GM11168 (cell line): ENCODE data around the gene IFNE.
"Not testable (repeated sequence)": the region's sequence is repeated elsewhere in the genome, so short reads cannot be mapped to it uniquely, and the experiment has no call there.

ENCODE experiments used
- in situ Hi-C: fragments of 300-500 bp; cut with MboI; formaldehyde crosslinking; loops from one replicate; pipeline ENCODE4 v1.12.0; 2022; ENCODE audit warnings: low sequenced_read_pairs; ENCODE audit not compliant: unreplicated experiment

IFNE gene

GRCh38 chr9:21502586-21502985 is 20.5 kb upstream of the IFNE start:
- in situ Hi-C loops: no loop called here

GRCh38 chr9:21499912-21500311 is 17.8 kb upstream of the IFNE start:
- in situ Hi-C loops: no loop called here

DNA sequence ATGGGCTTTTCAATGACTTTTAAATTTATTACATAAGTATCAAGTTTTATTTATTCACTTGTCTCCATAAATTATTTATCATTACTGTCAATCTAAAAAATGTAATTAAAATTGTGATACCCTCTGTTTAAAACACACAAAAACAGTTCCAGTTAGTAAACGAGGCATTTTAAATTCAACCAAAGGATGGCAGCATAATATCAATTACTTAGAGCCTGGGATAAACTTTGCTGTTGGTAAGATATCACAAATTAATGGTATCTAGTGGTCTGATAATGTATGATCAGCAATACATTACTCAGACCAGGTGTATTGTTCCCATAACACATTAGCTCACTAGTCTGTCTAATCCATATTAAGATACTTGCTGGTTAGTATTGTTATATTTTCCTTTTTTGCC is 9.6 kb upstream of the IFNE start:
- in situ Hi-C loops: no loop called here

- in situ Hi-C loops: no loop called here
Observed at GRCh38 chr9:21481470-21482056, 550 bp downstream of the IFNE start.

DNA sequence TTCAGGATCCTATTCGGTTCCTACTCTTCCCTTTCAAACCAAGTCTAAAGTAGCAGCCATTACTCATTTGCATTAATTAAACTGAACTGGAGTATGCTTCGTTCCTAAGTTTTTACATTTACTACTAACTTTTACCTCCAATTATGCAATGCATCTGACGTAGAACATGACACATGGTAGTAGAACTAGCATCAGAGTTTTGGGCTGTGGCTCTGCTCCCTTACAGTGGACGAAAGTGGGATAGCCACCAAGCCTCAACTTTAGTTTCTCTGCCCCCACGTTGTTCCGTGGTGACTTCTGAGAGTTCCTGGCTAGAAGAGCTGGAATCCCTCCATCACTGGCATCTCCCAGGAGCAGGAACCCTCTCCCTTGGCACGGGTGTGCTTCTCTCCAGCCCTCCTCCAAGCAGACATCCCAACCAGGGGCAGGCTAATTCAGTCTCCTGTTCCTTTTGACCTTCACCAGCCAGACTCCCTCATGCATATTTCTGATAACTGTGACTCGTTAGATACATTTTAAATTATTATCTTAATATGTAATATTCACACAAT is 2.9 kb downstream of the IFNE start:
- in situ Hi-C loops: loop anchor here (10.0 kb wide), 1 partner anchor 296 kb away; no protein-coding TSS in a partner anchor

DNA sequence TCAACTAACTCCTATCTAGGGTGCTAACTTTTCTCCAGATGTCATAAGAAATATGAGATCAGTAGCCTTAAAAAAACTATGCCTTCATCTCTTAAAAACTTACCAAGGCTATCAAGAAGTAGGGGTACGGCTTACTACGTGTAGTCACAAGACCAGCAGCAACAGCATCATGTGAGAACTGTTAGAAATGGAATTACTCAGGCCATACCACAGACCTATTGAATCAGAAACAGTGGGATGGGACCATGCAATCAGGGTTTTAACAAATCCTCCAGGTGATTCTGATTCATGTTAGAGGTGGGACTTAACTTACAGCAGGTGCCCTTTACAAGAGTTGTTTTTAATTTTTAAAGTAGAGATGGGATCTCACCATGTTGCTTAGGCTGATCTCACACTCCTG is 4.6 kb downstream of the IFNE start:
- in situ Hi-C loops: loop anchor here (10.0 kb wide), 1 partner anchor 297 kb away; no protein-coding TSS in a partner anchor

GRCh38 chr9:21473236-21473635 is 8.9 kb downstream of the IFNE start:
- in situ Hi-C loops: loop anchor here (10.0 kb wide), 1 partner anchor 302 kb away; no protein-coding TSS in a partner anchor

DNA sequence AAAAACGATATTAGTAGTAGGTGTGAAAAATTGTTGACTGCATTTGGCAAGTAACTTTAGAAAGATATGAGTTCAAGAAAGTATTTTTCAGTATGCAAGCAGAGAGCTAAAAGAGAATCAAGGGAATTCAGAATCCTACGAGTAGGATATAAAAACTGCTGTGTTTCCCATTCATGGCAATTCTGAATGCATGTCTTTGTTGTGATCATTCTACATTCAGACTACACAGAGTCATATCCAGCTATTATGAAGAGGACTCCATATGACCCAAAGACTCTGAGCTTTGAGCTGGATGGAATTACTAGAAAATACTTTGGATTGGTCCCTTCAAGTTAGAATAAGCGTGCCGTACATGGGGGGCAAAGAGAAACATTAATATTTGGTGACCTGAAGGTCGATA is 12.0 kb downstream of the IFNE start:
- in situ Hi-C loops: loop anchor here (10.0 kb wide), 1 partner anchor 305 kb away; no protein-coding TSS in a partner anchor

DNA sequence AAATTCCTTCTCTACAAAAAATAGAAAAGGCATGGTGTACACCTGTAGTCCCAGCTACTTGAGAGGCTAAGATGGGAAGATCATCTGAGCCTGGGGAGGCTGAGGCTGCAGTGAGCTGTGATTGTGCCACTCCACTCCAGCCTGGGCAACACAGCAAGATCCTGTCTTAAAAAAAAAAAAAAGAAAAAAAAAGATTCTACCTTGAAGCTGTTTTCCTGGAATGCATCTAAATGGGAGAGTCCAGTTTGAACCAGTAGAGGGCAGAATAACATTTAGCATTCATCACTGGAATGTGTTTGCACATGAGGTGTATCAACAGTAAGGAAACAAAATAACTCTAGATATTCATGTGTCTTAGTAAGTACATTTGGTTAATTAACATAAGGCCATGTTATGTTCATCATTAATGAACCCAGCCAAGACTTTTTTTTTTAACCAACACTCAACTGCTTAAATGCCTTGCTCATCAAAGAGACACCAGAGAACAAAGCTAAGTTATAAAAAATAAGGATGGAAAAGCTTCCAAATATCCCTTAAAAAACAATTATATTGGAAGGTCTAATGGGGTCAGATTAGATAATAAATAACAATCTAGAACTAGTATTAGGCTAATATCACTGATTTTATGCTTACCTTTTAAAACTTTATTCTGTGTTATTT is 16.1 kb downstream of the IFNE start:
- in situ Hi-C loops: loop anchor here (10.0 kb wide), 1 partner anchor 329 kb away; no protein-coding TSS in a partner anchor

DNA sequence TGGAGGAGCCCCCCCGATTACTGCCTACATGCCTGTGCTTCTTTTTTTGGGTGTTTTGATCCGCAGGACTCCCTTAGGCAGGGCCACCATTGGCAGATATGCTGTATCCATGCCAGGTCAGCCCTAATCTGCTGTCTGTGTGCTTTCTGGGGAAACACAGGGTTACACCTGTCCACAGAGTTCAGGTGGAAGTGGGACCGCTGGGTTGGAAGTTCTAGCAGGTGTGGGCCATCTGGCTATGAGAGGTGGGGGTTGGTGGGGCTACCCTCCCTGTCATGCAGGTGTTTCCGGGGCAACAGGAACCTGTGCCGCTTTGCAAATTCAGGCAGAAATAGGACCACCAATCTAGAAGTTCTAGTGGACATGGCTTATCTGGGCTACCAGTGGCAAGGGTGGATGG is 17.0 kb downstream of the IFNE start:
- in situ Hi-C loops: loop anchor here (10.0 kb wide), 1 partner anchor 330 kb away; no protein-coding TSS in a partner anchor

DNA sequence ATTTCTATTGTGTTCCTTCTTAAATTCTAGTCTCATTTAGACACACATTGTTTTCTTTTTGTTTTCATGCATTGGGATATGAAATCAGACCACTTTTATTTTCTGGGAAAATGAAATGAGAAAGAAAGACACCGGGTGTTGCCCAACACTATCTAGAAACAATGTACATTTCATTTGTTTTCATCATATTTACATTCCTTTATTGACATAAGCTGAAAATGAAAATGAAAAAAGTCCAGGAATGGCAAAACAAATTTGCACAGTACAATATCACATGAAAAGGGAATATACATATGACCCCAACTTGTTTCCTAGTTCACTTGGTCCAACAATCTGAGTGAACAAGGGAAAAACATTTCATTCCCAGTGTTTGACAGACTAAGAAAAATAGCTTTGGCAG is 20.7 kb downstream of the IFNE start:
- in situ Hi-C loops: loop anchor here (10.0 kb wide), 1 partner anchor 333 kb away; no protein-coding TSS in a partner anchor

DNA sequence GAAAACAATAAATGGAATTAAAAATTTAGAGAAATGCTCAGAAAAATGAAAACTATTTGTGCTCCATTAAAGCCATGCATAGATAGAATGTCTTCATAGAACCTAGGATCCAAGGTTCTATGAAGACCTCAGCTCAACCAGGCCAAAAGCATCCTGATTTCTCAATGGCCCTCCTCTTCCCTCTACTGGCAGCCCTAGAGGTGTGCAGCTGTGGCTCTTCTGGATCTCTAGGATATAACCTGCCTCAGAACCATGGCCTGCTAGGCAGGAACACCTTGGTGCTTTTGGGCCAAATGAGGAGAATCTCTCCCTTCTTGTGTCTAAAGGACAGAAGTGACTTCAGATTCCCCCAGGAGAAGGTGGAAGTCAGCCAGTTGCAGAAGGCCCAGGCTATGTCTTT is 26.8 kb downstream of the IFNE start:
- in situ Hi-C loops: no loop called here

- in situ Hi-C loops: no loop called here
Observed at GRCh38 chr9:21454149-21454548, 28.0 kb downstream of the IFNE start.

GRCh38 chr9:21452681-21453080 is 29.4 kb downstream of the IFNE start:
- in situ Hi-C loops: no loop called here

DNA sequence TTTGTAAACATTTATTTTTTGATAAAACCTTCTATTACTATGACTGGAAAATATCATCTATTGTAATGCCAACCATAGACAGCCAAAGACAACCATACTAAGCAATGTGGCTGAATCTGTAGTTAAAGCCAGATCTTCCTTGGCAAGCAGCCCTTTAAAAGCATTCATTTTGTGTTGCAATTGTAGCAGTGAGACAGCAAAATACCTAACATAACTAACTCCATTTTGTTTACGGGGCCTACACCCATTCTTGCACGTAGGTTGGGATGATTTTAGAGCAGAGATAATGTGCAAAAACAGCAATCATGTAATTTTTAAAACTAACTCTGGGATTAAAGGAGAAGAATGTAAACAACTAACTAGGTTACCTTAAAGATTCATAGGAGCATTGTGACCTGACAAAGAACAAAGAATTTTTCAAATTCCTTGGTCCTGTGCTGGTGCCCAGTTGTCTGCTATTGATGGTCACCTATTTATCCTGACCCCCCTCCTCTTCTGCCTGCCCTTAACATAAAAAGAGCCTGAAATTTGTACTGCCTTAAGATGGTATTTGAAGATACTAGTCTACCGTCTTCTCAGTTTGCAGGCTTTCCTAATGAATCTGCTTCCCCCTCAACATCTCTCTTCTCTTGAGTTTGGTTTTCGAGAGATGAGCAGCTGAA is 31.2 kb downstream of the IFNE start:
- in situ Hi-C loops: no loop called here

DNA sequence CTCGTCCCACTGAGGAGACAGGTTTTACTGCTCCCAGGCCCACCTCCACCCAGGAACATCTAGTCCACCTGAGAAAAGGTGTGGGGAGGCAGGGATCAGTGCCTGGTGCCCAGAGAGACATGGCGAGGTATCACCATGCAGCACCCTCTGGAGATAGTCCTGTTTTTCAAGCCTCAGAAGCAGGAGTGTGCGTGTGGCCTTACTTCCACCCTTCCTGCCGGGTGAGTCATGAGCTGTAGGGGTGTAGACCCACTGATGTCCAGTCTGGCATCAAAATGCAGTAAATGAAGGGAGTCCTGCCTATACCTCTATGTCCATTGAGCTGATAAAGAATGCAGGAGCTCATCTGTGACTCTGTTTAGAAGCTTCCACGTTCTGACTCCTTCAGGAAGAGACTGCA is 32.8 kb downstream of the IFNE start:
- in situ Hi-C loops: loop anchor here (5.0 kb wide), 1 partner anchor 122 kb away; no protein-coding TSS in a partner anchor

DNA sequence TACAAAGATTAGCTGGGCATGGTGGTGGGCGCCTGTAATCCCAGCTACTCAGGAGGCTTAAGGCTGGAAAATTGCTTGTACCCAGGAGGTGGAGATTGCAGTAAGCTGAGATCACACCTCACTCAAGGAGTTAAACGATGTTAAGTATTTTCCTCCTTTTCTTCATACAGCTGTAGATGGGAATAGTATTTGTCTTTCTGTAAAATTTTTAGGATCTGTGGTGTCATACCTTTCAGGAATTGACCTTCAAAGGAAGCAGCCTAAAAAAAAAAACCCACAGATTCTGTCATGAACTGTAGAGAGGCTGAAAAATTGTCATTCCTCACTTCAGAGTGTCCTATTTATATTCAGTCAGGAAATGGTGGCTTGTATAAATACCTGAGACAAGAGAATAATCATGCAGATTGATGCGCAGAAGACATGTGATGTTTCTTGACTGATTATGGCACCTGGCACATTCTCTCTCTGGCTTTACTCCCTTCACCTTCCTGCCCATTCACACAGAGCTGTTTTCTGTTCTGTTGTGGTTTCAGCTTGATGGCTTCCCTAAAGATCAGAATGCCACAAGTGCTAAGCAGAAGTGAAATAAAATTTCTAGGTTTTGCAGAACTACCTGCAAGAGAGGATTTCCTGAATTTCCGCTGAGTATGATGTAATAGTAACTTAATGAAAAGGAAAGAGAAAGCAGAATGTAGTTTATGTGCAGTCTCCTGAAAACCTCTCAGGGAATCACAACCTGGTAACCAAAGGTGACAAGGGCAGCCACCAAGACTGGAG is 38.1 kb downstream of the IFNE start:
- in situ Hi-C loops: no loop called here

DNA sequence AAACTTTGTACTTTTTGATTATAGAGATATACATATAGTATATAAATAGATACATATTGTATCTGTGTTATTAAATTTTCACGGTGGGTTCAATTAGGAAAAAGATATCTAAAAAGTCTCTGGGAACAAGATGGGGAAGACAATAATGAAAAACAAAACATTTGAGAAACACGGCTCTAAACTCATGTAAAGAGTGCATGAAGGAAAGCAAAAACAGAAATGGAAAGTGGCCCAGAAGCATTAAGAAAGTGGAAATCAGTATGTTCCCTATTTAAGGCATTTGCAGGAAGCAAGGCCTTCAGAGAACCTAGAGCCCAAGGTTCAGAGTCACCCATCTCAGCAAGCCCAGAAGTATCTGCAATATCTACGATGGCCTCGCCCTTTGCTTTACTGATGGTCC is 42.0 kb downstream of the IFNE start, which contains the start of gene IFNA1:
TSS of gene IFNA1 (plus strand) at position 301 of the 400 bp plus-strand sequence. CDS start at position 370, 69 bp downstream.
- in situ Hi-C loops: no loop called here

- in situ Hi-C loops: not testable (repeated sequence)
Observed at GRCh38 chr9:21435015-21435383, 47.1 kb downstream of the IFNE start.
